SW480 (cell line): ENCODE measurements around the gene SNRNP27.
"Not testable (repeated sequence)": the region's sequence is repeated elsewhere in the genome, so short reads cannot be mapped to it uniquely, and the experiment has no call there.

ENCODE experiments used
- DNase-seq: peaks from one replicate; pipeline ENCODE4 v3.0.0-alpha.2; 2016; ENCODE audit warnings: low spot score

Gene SNRNP27, protein sequence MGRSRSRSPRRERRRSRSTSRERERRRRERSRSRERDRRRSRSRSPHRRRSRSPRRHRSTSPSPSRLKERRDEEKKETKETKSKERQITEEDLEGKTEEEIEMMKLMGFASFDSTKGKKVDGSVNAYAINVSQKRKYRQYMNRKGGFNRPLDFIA

GRCh38 chr2:69893684-69894551, at the start of gene SNRNP27:
Gene SNRNP27, plus strand, starts transcription at chr2:69893956. Its CDS starts 29 bp downstream, at chr2:69893985.
- DNase-seq = peak; percentile 82

GRCh38 chr2:69843993-69844392, 49.8 kb upstream of the SNRNP27 start:
- DNase-seq = no peak

DNA sequence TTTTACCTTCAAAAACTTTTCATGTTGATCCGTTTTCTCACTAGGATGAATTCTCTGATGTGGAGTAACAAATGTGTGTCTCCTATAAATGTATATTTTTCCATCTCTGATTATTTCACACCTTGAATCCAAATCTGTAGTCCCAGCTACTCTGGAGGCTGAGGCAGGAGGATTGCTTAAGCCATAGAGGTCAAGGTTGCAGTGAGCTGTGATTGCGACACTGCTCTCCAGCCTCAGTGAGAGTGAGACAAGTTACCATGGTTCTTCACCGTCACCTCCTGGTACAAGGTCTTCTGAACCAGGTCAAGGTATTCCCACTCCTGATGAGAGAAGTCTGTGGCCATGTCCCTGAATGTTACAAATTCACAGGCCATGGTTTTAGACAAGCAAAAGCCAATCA, 49.2 kb upstream of the SNRNP27 start:
- DNase-seq = no peak

DNA sequence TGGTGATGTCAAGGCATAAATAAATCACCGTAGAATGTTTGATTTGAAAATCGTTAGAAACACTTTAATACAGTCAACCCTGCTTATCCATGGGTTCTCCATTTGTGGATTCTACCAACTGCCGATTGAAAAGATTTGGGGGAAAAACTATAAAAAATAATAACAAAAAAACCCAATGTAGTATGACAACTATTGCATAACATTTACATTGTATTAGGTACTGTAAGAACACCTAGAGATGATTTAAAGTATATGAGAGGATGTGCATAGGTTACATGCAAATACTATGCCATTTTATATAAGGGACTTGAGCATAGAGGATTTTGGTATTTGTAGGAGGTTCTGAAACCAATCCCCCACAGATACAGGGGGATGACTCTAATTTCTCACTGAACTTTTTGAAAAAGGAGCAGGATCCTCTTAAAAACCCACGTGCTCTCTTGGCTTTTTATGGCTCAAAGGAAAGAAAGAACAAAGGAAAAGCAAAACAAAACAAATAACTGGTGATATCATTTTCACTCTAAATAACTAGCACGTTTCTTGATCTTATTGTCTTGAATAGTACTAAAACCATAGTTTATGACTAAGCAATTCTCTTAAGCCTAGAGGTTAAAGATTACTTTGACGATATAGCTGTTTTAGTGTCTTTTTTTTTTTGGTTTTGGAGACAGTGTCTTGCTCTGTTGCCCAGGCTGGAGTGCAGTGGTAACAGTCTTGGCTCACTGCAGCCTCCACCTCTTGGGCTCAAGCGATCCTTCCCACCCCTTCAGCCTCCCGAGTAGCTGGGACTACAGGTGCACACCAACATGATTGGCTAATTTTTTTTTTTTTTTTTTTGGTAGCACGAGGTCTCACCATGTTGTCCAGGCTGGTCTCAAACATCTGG, 47.3 kb upstream of the SNRNP27 start:
- no peak for DNase-seq

- DNase-seq = no peak
Measured at GRCh38 chr2:69847068-69847828, 46.5 kb upstream of the SNRNP27 start.

- DNase-seq = no peak
Measured at GRCh38 chr2:69848186-69848790, 45.5 kb upstream of the SNRNP27 start.

GRCh38 chr2:69858261-69858660, 35.5 kb upstream of the SNRNP27 start:
- DNase-seq = no peak

- DNase-seq = no peak
Measured at GRCh38 chr2:69863298-69863697, 30.5 kb upstream of the SNRNP27 start.

- no peak for DNase-seq
Measured at GRCh38 chr2:69888451-69888850, 5.3 kb upstream of the SNRNP27 start.

- DNase-seq = no peak
Measured at GRCh38 chr2:69889302-69889701, 4.5 kb upstream of the SNRNP27 start.

GRCh38 chr2:69890881-69891280, 2.9 kb upstream of the SNRNP27 start:
- no peak for DNase-seq

DNA sequence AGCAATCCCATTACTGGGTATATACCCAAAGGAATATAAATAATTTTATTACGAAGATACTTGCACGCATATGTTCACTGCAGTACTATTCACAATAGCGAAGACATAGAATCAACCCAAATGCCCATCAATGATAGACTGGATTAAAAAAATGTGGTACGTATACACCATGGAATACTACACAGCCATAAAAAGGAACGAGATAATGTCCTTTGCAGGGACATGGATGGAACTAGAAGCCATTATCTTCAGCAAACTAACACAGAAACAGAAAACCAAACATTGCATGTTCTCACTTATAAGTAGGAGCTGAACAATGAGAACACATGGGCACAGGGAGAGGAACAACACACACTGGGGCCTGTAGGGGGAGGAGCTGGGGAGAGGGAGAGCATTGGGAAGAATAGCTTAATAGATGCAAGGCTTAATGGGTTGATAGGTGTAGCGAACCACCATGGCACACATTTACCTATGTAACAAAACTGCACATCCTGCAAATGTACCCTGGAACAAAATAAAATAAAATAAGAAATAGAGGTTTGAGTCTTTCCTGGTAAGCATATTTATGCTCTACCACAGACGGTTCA, 825 bp upstream of the SNRNP27 start:
- not testable (repeated sequence) for DNase-seq

DNA sequence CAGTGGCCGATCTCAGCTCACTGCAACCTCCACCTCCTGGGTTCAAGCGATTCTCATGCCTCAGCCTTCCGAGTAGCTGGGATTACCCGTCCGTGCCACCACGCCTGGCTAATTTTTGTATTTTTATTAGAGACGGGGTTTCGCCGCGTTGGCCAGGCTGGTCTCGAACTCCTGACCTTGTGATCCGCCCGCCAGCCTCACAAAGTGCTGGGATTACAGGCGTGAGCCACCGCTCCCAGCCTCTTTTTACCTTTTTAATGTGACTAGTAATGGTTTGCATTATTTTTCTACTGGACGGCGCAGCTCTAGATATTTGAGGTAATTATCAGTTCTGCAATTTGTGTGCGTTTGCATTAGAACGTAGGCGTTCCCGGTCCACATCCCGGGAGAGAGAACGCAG, 981 bp downstream of the SNRNP27 start:
- not testable (repeated sequence) for DNase-seq

GRCh38 chr2:69902213-69902922, 8.6 kb downstream of the SNRNP27 start:
- no peak for DNase-seq

DNA sequence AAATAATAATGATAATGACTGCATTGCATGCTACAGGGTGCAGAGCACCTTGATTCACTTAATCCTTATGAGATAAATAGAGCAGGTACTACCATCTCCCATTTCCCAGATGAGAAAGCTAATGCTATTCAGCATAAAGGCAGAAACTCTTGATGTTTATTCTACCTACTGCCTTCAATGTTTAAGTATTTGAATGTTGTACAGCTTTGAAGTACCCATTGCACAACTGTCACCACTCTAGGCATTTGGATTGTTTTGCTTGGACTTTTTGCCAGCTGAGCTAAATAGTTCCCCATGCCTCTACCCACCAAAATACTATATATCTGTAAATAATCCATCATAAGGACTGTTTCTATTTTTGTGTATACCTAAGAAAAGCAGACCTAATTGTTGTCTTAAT, 13.5 kb downstream of the SNRNP27 start:
- DNase-seq = no peak

DNA sequence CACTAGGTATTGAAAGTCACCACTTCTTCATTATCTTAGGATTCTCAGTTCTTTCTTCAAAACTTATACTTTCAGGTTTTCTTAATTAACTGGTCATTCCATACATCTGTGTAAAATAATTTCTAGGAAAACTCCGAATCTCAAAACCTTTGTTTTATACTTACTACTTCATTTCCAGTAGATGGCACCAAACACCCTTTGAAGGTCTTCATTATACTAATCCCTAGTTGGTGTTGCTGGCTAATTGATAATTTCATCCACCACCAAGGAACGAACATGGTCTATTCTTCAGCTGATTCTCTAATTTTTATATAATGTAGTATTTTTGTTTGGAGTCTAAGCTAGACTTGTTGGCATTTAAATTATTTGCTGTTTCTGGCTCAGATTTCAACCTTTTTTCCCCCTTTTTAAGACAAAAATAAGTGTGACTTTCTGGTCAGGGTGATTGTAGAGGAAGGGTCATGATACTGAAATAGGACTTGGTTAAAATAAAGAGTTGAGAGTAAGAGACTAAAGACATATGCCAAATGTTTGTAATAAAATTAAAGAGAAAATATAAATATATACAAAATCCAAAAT, 18.3 kb downstream of the SNRNP27 start:
- peak; percentile 80 for DNase-seq

GRCh38 chr2:69914164-69914949, 20.6 kb downstream of the SNRNP27 start:
- DNase-seq = peak; percentile 100

DNA sequence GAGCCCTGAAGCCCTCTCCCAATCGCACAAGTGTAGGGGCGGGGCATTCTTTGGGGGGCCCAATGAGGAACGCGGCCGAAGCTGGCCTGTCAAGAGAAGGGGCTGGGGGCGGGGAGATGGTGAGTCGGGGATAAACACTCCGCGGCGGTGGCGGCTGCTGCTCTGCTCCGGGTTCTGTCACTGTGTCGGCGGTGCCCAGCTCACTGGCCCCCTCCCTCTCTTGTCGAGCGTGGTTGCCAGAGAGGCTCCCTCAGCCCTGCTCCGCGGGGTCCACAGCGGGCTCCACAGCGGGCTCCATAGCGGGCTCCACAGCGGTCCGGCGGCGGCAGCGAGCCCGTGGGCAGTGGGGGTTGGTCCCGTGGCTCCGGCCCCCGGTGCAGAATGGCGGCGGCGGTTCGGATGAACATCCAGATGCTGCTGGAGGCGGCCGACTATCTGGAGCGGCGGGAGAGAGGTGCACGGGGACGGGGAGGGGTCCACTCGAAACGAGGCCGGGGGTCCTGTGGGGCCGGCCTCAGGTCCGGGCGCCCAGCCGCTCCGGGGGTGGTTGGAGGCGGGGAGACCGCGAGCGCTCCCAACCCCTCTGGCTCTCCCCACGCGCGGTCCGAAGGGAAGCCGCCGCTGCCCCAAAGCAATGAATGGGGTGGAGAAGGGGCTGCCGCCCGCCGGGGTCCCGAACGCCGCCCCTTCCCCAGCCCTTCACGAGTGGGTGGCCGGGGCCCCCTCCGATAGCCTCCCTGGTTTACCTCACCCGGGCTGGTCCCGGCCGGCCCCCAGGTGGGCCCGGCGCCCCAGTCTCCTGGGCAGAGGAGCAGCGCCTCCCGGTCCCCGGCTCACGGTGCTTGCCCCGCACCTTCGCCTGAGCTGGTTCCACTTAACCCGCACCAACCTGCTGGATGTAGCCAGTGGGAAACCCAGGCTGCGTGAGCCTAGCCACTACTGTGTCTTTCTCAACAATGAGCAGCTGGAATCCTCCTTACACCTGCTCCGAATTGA, 21.5 kb downstream of the SNRNP27 start, which contains the start of gene MXD1:
TSS of gene MXD1 (plus strand) at position 160 of the 996 bp plus-strand sequence. CDS start at position 382, 222 bp downstream.
- no peak for DNase-seq
